IMR-90 (cell line): ENCODE results near the gene PTGES2. TPM values are rescaled to one million over a fixed set of nuclear protein-coding genes. Genes with fewer than 3 reads are reported as not detected.
A peak's percentile ranks its signal among the peaks of the same experiment; 100 is the strongest.

ENCODE experiments used
- ATAC-seq: fragments of 200-7000 bp; cut with Tn5 transposase; 2 replicates; pipeline ENCODE4 v1.9.1; 2020; ENCODE audit warnings: low read depth, mild to moderate bottlenecking, moderate library complexity
- BruUV-seq: library from RNA; stranded (reverse); fragments of 400-500 nt; replicated peaks from 2 replicates; lab custom pipeline; 2021; lab: Mats Ljungman, UMichigan
- CTCF ChIA-PET: fragments of 300-600 bp; formaldehyde crosslinking; extraction: SDS; loops from one replicate; lab custom pipeline; 2021; ENCODE audit warnings: antibody characterized with exemption; lab: Yijun Ruan, JAX
- POLR2A ChIA-PET: fragments of 300-600 bp; sonication (Branson Sonifier 250); formaldehyde crosslinking; loops from one replicate; lab custom pipeline; 2022; ENCODE audit warnings: antibody characterized with exemption; ENCODE audit not compliant: unreplicated experiment; lab: Charles Lee
- DNase-seq: peaks from one replicate; pipeline ENCODE4 v3.0.0; 2013
- H2AFZ ChIP-seq: replicated peaks from 2 replicates; pipeline ENCODE3; 2013; ENCODE audit warnings: low read length, mild to moderate bottlenecking; ENCODE audit not compliant: poor library complexity
- H2AK5ac ChIP-seq: 2 replicates; pipeline ENCODE4 v1.6.1; 2013; ENCODE audit warnings: low read depth, low read length, inconsistent platforms
- H2AK9ac ChIP-seq: replicated peaks from 2 replicates; pipeline ENCODE3; 2013; ENCODE audit warnings: mild to moderate bottlenecking, low read depth, low read length, moderate library complexity; ENCODE audit not compliant: poor library complexity
- H2BK120ac ChIP-seq: 2 replicates; pipeline ENCODE4 v1.6.1; 2013; ENCODE audit warnings: low read depth, low read length, inconsistent platforms
- H2BK15ac ChIP-seq: 3 replicates; pipeline ENCODE4 v1.6.1; 2013; ENCODE audit warnings: low read depth, low read length, inconsistent platforms
- H2BK20ac ChIP-seq: 2 replicates; pipeline ENCODE4 v1.6.1; 2013; ENCODE audit warnings: low read depth, mild to moderate bottlenecking, inconsistent platforms, low read length, moderate library complexity
- H2BK5ac ChIP-seq: 2 replicates; pipeline ENCODE4 v1.6.1; 2013; ENCODE audit warnings: mild to moderate bottlenecking, low read depth, low read length, inconsistent platforms; ENCODE audit not compliant: poor library complexity, severe bottlenecking
- H3K14ac ChIP-seq: replicated peaks from 2 replicates; pipeline ENCODE4 v1.6.1; 2013; ENCODE audit warnings: low read depth, low read length, inconsistent platforms
- H3K18ac ChIP-seq: 2 replicates; pipeline ENCODE4 v1.6.1; 2013; ENCODE audit warnings: low read depth, low read length, control low read depth
- H3K23ac ChIP-seq: 2 replicates; pipeline ENCODE4 v1.6.1; 2013; ENCODE audit warnings: low read depth, low read length, inconsistent platforms
- H3K27ac ChIP-seq: 2 replicates; pipeline ENCODE4 v1.5.1; 2013; ENCODE audit warnings: mild to moderate bottlenecking, control low read depth, low read length; ENCODE audit not compliant: insufficient read depth
- H3K27me3 ChIP-seq: 2 replicates; pipeline ENCODE4 v1.6.1; 2013; ENCODE audit warnings: low read length; ENCODE audit not compliant: control insufficient read depth, insufficient read depth
- H3K36me3 ChIP-seq: 2 replicates; pipeline ENCODE4 v1.6.1; 2013; ENCODE audit warnings: low read length, mixed read lengths; ENCODE audit not compliant: control insufficient read depth, insufficient read depth
- H3K4ac ChIP-seq: 2 replicates; pipeline ENCODE4 v1.6.1; 2013; ENCODE audit warnings: low read depth, low read length, inconsistent platforms
- H3K4me1 ChIP-seq: 2 replicates; pipeline ENCODE4 v1.6.1; 2013; ENCODE audit warnings: low read length, mixed read lengths; ENCODE audit not compliant: control insufficient read depth, insufficient read depth
- H3K4me2 ChIP-seq: 2 replicates; pipeline ENCODE4 v1.6.1; 2013; ENCODE audit warnings: low read depth, mild to moderate bottlenecking, control low read depth, low read length, moderate library complexity
- H3K4me3 ChIP-seq: 2 replicates; pipeline ENCODE4 v1.5.1; 2013; ENCODE audit warnings: low read depth, mild to moderate bottlenecking, control low read depth, low read length, moderate library complexity; ENCODE audit not compliant: insufficient read depth
- H3K56ac ChIP-seq: 2 replicates; pipeline ENCODE4 v1.6.1; 2013; ENCODE audit warnings: low read length, inconsistent platforms; ENCODE audit not compliant: insufficient read depth; ENCODE audit errors: extremely low read depth
- H3K79me1 ChIP-seq, 2 experiments: 2 replicates each; pipeline ENCODE4 v1.6.1; 2013; ENCODE audit warnings: low read length in 2 of 2, inconsistent platforms in 1 of 2, low read depth in 1 of 2
- H3K9ac ChIP-seq: 2 replicates; pipeline ENCODE4 v1.6.1; 2013; ENCODE audit warnings: low read depth, low read length, control low read depth
- H3K9me1 ChIP-seq: 2 replicates; pipeline ENCODE4 v1.6.1; 2013; ENCODE audit warnings: low read length, inconsistent platforms; ENCODE audit not compliant: insufficient read depth
- H3K9me3 ChIP-seq: 2 replicates; pipeline ENCODE4 v1.6.1; 2013; ENCODE audit warnings: low read length; ENCODE audit not compliant: control insufficient read depth, insufficient read depth
- H4K20me1 ChIP-seq: 2 replicates; pipeline ENCODE4 v1.6.1; 2013; ENCODE audit warnings: low read length, inconsistent platforms; ENCODE audit not compliant: insufficient read depth
- H4K5ac ChIP-seq: 2 replicates; pipeline ENCODE4 v1.6.1; 2013; ENCODE audit warnings: mild to moderate bottlenecking, low read depth, low read length, control low read depth
- H4K8ac ChIP-seq, 2 experiments: 2 replicates each; pipeline ENCODE4 v1.6.1; 2013; ENCODE audit warnings: low read depth in 2 of 2, low read length in 2 of 2, control low read depth in 1 of 2, inconsistent platforms in 1 of 2
- H4K91ac ChIP-seq: 2 replicates; pipeline ENCODE4 v1.6.1; 2013; ENCODE audit warnings: low read depth, low read length, inconsistent platforms; ENCODE audit not compliant: insufficient read depth
- CHD1 ChIP-seq: IDR thresholded peaks from 2 replicates; pipeline ENCODE4 v1.6.1; 2012; ENCODE audit warnings: low read depth, low read length, improper control_type of control experiment
- FOS ChIP-seq: fragments of 150-350 bp; IDR thresholded peaks from 2 replicates; pipeline ENCODE4 v1.6.1; 2016; ENCODE audit warnings: low read depth, low read length
- MXI1 ChIP-seq: IDR thresholded peaks from 2 replicates; pipeline ENCODE4 v1.6.1; 2012; ENCODE audit warnings: low read depth, mild to moderate bottlenecking, low read length, moderate library complexity, borderline replicate concordance
- NFE2L2 ChIP-seq: fragments of 150-350 bp; IDR thresholded peaks from 2 replicates; pipeline ENCODE4 v1.6.1; 2016; ENCODE audit warnings: low read depth, mild to moderate bottlenecking, low read length
- RAD21 ChIP-seq: IDR thresholded peaks from 2 replicates; pipeline ENCODE4 v1.6.1; 2012; ENCODE audit warnings: low read length, improper control_type of control experiment
- RCOR1 ChIP-seq: IDR thresholded peaks from 2 replicates; pipeline ENCODE4 v1.6.1; 2012; ENCODE audit warnings: mild to moderate bottlenecking, low read length, improper control_type of control experiment; ENCODE audit not compliant: insufficient replicate concordance
- RFX5 ChIP-seq: IDR thresholded peaks from 2 replicates; pipeline ENCODE4 v1.8.0; 2012; ENCODE audit warnings: low read depth, mild to moderate bottlenecking, low read length, moderate library complexity
- WGBS, 2 experiments: methylation state at CpG; one replicate each; pipeline versions ENCODE4 v1.1.5 to v1.1.7; 2013; ENCODE audit warnings: missing lambda C conversion rate in 2 of 2; ENCODE audit not compliant: insufficient read length in 1 of 2; ENCODE audit errors: extremely low coverage in 2 of 2; 5-methylcytosine and 5-hydroxymethylcytosine counted together
- dilution Hi-C: fragments of 300-500 bp; cut with HindIII; formaldehyde crosslinking; loops from one replicate; pipeline ENCODE4 v1.14.3; 2018; ENCODE audit warnings: low sequenced_read_pairs; ENCODE audit not compliant: unreplicated experiment
- in situ Hi-C: fragments of 300-500 bp; cut with MboI; formaldehyde crosslinking; loops from 3 replicates; pipeline ENCODE4 v1.14.3; 2019; ENCODE audit warnings: low sequenced_read_pairs, inconsistent platforms, mixed read lengths
- intact Hi-C: fragments of 100-400 bp; cut with micrococcal nuclease; formaldehyde crosslinking; loops from 2 replicates; pipeline ENCODE4 v1.10.0; 2022
- polyA plus RNA-seq, 3 experiments: library from polyadenylated mRNA; depleted of rRNA; stranded (reverse); fragments of >200 nt; gene quantifications; 2 replicates each; pipeline ENCODE4 v1.2.3, GENCODE V29; 2012; ENCODE audit warnings: low replicate concordance in 1 of 3
- total RNA-seq: library from RNA; depleted of rRNA; stranded (reverse); fragments of >200 nt; gene quantifications from 2 replicates; pipeline ENCODE4 v1.2.3, GENCODE V29; 2012
- TF ChIP-seq, protein P1 (sequence below): fragments of 150-350 bp; IDR thresholded peaks from 2 replicates; pipeline ENCODE4 v1.6.1; 2016; ENCODE audit warnings: low read depth, mild to moderate bottlenecking, low read length, moderate library complexity, borderline replicate concordance
- TF ChIP-seq, protein P2 (sequence below): conservative IDR thresholded peaks from 2 replicates; pipeline ENCODE4 v1.5.1; 2012; ENCODE audit warnings: mild to moderate bottlenecking, low read depth, low read length, improper control_type of control experiment

Gene PTGES2
- total and polyA plus RNA-seq, 2 of the 4 experiments (the other 2 are of a cell fraction) = 100 to 107 TPM

DNA sequence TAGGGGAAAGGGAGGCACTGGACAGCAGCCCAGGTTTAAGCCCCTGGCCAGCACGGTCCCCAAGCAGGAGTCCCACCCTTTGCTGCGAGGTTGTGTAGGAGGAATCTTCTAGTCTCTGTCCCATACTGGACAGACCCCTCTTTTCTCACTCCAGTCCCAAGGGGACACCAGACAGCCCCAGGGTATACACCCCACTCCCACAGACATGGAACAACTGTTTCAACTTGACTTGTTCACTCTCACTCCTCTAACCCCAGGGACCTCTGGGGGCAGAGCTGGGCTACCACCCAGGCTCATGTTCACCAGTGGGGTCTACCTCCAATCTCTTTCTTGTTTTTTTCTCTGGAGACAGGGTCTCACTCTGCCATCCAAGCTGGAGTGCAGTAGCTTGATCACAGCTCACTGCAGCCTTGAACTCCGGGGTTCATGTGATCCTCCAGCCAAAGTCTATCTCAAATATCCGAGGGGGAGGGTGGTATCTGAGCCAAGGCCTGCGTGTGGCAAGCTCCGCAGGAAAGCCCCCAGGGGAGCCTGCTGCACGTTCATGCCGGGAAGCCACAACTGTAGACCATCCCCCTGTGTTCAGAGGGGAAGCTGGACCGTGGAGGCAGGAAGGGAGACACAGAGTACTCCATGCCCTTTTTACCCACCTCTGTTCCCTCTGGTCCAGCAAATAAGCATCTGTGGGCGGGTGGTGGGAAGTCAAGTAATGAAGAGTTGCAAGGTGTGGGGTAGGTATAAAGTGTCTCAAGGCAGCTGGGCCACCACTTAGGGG lies 1.8 kb downstream of the PTGES2 start:
- Histone ChIP-seq H3K23ac (0 out of 2 replicates have a peak overlapping the region, but pooled peaks have one; percentile 15), H4K20me1 (peaks cover 17% of the 10 kb centered on the region; the same call in 1 of the 2 replicates), H3K36me3 (peaks cover 22% of the 10 kb centered on the region), H4K5ac (no peak overlapping the region), H2BK120ac (no peak overlapping the region), H2BK20ac (no peak overlapping the region), H3K4me1 (peaks cover 10% of the 10 kb centered on the region; the same call in 1 of the 2 replicates), H3K4me2 (no peak overlapping the region; the same call in 1 of the 2 replicates), H3K4me3 (no peak overlapping the region), H4K91ac (no peak overlapping the region), H4K8ac (no peak overlapping the region), H2BK5ac (no peak overlapping the region), H3K14ac (no peak overlapping the region), H3K27ac (no peak overlapping the region), H2BK15ac (no peak overlapping the region), H3K79me1 (peaks cover 9 to 39% of the 10 kb centered on the region in 2 experiments; a peak in 3 of 4 replicates), H2AFZ (no peak overlapping the region), H2AK5ac (no peak overlapping the region), H3K56ac (no peak overlapping the region), H2AK9ac (peak overlapping the region; percentile 55), H3K9ac (no peak overlapping the region), H3K4ac (peak overlapping the region; percentile 43; the same call in 1 of the 2 replicates), H3K9me1 (peaks cover 10% of the 10 kb centered on the region), H3K18ac (no peak overlapping the region), H3K9me3 (no peaks in the 10 kb centered on the region), H3K27me3 (no peaks in the 10 kb centered on the region)
- TF ChIP-seq RAD21 (no peak), RCOR1 (no peak), NFE2L2 (no peak), CHD1 (no peak), RFX5 (no peak), FOS (no peak), MXI1 (no peak)
- TF ChIP-seq, protein P1, sequence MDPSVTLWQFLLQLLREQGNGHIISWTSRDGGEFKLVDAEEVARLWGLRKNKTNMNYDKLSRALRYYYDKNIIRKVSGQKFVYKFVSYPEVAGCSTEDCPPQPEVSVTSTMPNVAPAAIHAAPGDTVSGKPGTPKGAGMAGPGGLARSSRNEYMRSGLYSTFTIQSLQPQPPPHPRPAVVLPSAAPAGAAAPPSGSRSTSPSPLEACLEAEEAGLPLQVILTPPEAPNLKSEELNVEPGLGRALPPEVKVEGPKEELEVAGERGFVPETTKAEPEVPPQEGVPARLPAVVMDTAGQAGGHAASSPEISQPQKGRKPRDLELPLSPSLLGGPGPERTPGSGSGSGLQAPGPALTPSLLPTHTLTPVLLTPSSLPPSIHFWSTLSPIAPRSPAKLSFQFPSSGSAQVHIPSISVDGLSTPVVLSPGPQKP = no peak
- TF ChIP-seq, protein P2, sequence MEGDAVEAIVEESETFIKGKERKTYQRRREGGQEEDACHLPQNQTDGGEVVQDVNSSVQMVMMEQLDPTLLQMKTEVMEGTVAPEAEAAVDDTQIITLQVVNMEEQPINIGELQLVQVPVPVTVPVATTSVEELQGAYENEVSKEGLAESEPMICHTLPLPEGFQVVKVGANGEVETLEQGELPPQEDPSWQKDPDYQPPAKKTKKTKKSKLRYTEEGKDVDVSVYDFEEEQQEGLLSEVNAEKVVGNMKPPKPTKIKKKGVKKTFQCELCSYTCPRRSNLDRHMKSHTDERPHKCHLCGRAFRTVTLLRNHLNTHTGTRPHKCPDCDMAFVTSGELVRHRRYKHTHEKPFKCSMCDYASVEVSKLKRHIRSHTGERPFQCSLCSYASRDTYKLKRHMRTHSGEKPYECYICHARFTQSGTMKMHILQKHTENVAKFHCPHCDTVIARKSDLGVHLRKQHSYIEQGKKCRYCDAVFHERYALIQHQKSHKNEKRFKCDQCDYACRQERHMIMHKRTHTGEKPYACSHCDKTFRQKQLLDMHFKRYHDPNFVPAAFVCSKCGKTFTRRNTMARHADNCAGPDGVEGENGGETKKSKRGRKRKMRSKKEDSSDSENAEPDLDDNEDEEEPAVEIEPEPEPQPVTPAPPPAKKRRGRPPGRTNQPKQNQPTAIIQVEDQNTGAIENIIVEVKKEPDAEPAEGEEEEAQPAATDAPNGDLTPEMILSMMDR = no peak
- DNase-seq (no peak), ATAC-seq (no peak)
- POLR2A ChIA-PET = no interaction called here
- CTCF ChIA-PET = interaction anchor here (1.9 kb wide), 1 partner anchor 8 kb away, joined by 6 read pairs; no protein-coding TSS in a partner anchor
- WGBS, 2 experiments = 60% methylated on average over 1 of the region's 10 CpGs; no CpG with 5 or more reads in 1 of the 2 experiments
- dilution Hi-C loops = no loop called here
- in situ Hi-C loops = no loop called here
- intact Hi-C loops = no loop called here
- BruUV-seq = no TSS peak
